Measurements from ENCODE around the gene LATS2.

DNA sequence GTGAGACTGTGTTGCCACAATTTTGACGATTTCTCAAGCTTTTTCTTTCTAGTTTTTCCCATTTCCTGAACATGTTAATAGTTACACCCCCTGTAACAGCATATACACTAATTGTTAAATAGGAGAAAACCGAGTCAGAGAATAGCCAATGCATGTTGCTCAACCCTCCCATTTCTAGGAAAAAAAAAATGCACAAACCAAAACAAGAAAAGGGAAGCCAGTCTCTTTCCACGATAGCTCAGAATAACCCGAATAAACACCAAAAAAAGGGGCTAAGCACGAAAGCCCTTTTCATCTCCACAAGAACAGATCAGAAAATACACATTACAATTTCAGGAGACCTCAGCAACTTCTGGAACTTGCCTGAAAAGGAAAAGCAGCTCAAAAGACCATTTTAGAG, 16.3 kb downstream of the LATS2 start:
- TF ChIP-seq, protein P1, sequence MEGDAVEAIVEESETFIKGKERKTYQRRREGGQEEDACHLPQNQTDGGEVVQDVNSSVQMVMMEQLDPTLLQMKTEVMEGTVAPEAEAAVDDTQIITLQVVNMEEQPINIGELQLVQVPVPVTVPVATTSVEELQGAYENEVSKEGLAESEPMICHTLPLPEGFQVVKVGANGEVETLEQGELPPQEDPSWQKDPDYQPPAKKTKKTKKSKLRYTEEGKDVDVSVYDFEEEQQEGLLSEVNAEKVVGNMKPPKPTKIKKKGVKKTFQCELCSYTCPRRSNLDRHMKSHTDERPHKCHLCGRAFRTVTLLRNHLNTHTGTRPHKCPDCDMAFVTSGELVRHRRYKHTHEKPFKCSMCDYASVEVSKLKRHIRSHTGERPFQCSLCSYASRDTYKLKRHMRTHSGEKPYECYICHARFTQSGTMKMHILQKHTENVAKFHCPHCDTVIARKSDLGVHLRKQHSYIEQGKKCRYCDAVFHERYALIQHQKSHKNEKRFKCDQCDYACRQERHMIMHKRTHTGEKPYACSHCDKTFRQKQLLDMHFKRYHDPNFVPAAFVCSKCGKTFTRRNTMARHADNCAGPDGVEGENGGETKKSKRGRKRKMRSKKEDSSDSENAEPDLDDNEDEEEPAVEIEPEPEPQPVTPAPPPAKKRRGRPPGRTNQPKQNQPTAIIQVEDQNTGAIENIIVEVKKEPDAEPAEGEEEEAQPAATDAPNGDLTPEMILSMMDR (IDR thresholded peaks at IDR 0.05; ENCODE audit: insufficient read depth, low read length): no peak
- TF ChIP-seq POLR2AphosphoS5 (IDR thresholded peaks at IDR 0.05; ENCODE audit: low read depth): no peak
